ENCODE measurements around the gene GTF2F2. TPM values are rescaled to one million over a fixed set of nuclear protein-coding genes. Genes with fewer than 3 reads are reported as not detected.

The GTF2F2 gene
- total RNA-seq, 3 donors from 2014 or later (not counting 1 experiment from before 2014, with no cell fraction given), result 13.6 to 16.4 (median 15.7) TPM

DNA sequence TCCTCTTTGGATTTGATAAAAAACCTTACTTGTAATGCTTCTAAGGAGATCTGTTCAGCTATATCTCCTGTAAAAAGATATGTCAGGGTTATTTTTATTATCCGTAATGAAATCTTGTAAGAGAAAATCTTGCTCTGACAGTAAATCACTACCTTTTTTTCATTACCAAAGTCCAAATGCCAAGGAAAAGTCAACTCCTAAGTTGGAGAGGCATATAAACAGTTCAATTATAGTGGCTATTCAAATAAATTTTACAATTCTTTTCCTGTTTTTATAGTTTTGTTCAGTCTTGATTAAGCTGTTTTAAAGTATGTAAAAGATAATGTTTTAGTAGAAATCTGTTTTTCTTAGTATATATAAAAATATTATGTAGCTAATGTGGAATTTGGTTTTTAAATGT, 71.6 kb downstream of the GTF2F2 start:
- ATAC-seq, result no peak
- TF ChIP-seq, protein P1, sequence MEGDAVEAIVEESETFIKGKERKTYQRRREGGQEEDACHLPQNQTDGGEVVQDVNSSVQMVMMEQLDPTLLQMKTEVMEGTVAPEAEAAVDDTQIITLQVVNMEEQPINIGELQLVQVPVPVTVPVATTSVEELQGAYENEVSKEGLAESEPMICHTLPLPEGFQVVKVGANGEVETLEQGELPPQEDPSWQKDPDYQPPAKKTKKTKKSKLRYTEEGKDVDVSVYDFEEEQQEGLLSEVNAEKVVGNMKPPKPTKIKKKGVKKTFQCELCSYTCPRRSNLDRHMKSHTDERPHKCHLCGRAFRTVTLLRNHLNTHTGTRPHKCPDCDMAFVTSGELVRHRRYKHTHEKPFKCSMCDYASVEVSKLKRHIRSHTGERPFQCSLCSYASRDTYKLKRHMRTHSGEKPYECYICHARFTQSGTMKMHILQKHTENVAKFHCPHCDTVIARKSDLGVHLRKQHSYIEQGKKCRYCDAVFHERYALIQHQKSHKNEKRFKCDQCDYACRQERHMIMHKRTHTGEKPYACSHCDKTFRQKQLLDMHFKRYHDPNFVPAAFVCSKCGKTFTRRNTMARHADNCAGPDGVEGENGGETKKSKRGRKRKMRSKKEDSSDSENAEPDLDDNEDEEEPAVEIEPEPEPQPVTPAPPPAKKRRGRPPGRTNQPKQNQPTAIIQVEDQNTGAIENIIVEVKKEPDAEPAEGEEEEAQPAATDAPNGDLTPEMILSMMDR (IDR thresholded peaks at IDR 0.05), result no peak
- Histone ChIP-seq H3K9me3 (ENCODE audit: control insufficient read depth, insufficient read depth, low read length) (no peaks in the 10 kb centered on the region), H3K4me3 (ENCODE audit: low read length) (no peak overlapping the region), H3K27ac (ENCODE audit: low read length) (no peak overlapping the region), H3K27me3 (ENCODE audit: control insufficient read depth, insufficient read depth, low read length) (no peaks in the 10 kb centered on the region), H3K4me1 (ENCODE audit: control insufficient read depth, insufficient read depth, low read length) (no peaks in the 10 kb centered on the region), H3K36me3 (ENCODE audit: control insufficient read depth, insufficient read depth, low read length) (no peaks in the 10 kb centered on the region)
- Mint-ChIP-seq H3K27me3 (ENCODE audit: low read depth in 2 of 2) (no peaks in the 10 kb centered on the region), H3K4me1 (peaks cover 7 to 12% of the 10 kb centered on the region in 2 donors), H3K9me3 (no peaks in the 10 kb centered on the region), H3K36me3 (no peaks in the 10 kb centered on the region), H3K4me3 (no peak overlapping the region), H3K27ac (no peak overlapping the region)
- no peak for DNase-seq
- no CpG with 5 or more reads among the region's 1 CpG for WGBS (ENCODE audit: insufficient coverage)
- intact Hi-C loops (cut with micrococcal nuclease), result no loop called here

DNA sequence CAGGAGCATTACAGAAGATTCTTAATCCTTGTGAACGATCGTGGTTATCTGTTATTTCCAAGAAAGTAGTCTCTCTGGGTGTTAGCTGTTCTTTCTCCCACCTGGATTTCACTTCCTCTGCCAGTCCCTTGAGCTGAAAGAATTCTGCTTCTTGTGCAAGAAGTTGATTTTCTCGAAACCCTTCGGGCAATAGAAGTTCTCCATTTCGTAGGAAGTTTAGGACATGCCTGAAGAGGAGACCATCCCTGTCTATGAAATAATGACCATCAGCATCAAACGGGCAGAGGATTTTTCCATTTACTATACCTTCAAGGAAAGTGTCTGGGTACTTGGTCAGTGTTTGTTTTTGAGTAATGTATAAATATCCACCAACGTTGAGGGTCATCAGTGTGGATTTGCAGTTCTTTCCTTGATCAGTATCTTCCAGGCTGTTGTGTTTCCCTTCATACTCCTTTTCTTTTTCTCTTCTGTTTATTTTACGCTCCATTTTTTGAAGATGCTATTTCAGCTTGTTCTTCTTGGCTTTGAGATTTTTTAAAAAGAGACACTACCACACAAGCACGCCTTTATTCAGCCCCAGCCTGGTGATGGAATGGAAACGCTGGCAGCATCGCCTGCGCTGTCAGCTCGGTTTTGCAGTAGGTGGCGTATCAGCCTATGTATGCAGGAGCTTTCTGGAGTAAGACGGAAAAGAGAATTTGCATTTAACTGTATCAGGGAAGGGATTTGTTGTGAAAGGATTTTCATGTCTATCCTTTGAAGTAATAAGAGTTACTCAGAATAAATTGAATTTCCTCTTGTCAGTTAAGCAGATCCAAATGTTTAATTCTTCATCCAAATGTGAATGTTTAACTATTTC, 74.0 kb downstream of the GTF2F2 start:
- DNase-seq, result no peak
- Histone ChIP-seq H3K4me1 (ENCODE audit: control insufficient read depth, insufficient read depth, low read length) (no peaks in the 10 kb centered on the region), H3K27ac (ENCODE audit: low read length) (no peak overlapping the region), H3K4me3 (ENCODE audit: low read length) (no peak overlapping the region), H3K9me3 (ENCODE audit: control insufficient read depth, insufficient read depth, low read length) (no peaks in the 10 kb centered on the region), H3K36me3 (ENCODE audit: control insufficient read depth, insufficient read depth, low read length) (no peaks in the 10 kb centered on the region), H3K27me3 (ENCODE audit: control insufficient read depth, insufficient read depth, low read length) (no peaks in the 10 kb centered on the region)
- Mint-ChIP-seq H3K27ac (no peak overlapping the region), H3K4me1 (peaks cover 14 to 16% of the 10 kb centered on the region in 2 donors), H3K27me3 (ENCODE audit: low read depth in 2 of 2) (no peaks in the 10 kb centered on the region), H3K9me3 (no peaks in the 10 kb centered on the region), H3K4me3 (no peak overlapping the region), H3K36me3 (no peaks in the 10 kb centered on the region)
- TF ChIP-seq, protein P1 (IDR thresholded peaks at IDR 0.05), result no peak
- intact Hi-C loops (cut with micrococcal nuclease), result no loop called here
- WGBS (ENCODE audit: insufficient coverage), result 95% methylated on average over 14 of the region's 15 CpGs
- ATAC-seq, result no peak

DNA sequence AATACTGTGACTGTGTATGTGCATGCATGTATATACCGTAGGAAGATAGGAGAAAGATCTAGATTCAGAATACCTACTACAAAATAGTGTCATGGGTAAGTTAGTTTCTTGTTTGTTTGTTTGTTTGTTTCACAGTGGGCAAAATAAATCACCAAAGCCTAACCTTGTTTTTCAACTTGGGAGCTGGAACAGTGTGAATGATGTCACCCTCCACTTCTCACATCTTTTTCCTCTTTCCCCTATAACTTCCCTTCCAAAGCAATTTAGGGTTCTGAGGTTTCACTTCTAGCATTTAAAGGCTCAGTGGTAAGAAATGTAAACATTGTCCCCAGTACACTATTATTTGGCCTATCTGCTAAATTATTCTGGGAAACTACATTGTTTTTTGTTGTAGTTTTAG, 75.1 kb downstream of the GTF2F2 start:
- no peaks in the 10 kb centered on the region for H3K9me3 Mint-ChIP-seq
- Histone ChIP-seq H3K4me1 (ENCODE audit: control insufficient read depth, insufficient read depth, low read length) (no peaks in the 10 kb centered on the region), H3K27me3 (ENCODE audit: control insufficient read depth, insufficient read depth, low read length) (no peaks in the 10 kb centered on the region), H3K9me3 (ENCODE audit: control insufficient read depth, insufficient read depth, low read length) (no peaks in the 10 kb centered on the region), H3K36me3 (ENCODE audit: control insufficient read depth, insufficient read depth, low read length) (no peaks in the 10 kb centered on the region), H3K4me3 (ENCODE audit: low read length) (no peak overlapping the region), H3K27ac (ENCODE audit: low read length) (no peak overlapping the region)
- ATAC-seq, result no peak
- intact Hi-C loops (cut with micrococcal nuclease), result no loop called here
- H3K36me3 Mint-ChIP-seq, result no peaks in the 10 kb centered on the region
- no peak overlapping the region for H3K4me3 Mint-ChIP-seq
- TF ChIP-seq, protein P1 (IDR thresholded peaks at IDR 0.05), result no peak
- no CpG with 5 or more reads among the region's 1 CpG for WGBS (ENCODE audit: insufficient coverage)
- H3K4me1 Mint-ChIP-seq, result peaks cover 20 to 22% of the 10 kb centered on the region in 2 donors
- H3K27me3 Mint-ChIP-seq (ENCODE audit: low read depth in 2 of 2), result no peaks in the 10 kb centered on the region
- H3K27ac Mint-ChIP-seq, result no peak overlapping the region
- DNase-seq, result no peak
